ENCODE results near the gene DIPK1B.

DNA sequence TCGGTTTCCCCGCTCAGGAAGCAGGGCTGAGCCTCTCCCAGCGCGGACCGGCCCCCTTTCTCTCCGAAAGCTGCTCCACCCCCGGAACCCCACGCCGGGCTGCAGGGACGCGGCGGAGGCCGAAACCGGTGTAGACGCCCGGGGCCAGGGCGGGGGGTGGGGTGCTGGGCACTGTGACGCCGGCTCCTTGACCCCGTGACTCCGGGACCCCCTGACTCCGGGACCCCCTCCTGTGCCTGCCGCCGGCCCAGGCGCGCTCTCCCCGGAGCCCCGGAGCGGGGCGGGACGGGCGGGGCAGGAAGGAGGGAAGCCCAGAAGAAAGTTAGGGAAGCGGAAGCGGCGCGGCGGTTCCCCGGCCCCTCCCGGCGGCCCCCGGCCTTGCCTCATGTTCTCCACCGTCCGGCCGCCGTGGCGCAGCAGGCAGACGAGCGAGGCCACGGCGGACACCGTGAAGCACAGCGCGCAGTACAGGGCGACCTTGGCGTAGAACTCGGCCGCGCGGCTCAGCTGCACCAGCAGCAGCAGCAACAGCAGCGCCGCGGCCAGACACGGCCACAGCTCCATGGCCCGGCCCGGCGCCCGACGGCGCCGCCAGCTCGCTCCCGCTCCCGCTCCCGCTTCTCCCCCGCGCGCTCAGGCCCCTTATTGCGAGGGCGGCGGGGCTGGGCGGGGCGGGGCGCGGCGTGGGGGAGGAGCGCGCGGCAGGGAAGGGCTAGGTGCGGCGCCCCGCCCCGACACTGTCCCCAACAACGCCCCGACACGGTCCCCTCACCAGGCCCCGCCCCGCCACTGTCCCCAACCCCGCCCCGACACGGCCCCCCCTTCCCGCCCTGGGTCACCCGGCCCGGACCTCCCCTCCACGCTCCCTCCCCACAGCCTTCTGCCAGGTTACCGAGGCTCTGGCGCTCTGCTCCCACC is 25.3 kb upstream of the DIPK1B start, which contains the start of gene AGPAT2:
- TF ChIP-seq, protein P1, sequence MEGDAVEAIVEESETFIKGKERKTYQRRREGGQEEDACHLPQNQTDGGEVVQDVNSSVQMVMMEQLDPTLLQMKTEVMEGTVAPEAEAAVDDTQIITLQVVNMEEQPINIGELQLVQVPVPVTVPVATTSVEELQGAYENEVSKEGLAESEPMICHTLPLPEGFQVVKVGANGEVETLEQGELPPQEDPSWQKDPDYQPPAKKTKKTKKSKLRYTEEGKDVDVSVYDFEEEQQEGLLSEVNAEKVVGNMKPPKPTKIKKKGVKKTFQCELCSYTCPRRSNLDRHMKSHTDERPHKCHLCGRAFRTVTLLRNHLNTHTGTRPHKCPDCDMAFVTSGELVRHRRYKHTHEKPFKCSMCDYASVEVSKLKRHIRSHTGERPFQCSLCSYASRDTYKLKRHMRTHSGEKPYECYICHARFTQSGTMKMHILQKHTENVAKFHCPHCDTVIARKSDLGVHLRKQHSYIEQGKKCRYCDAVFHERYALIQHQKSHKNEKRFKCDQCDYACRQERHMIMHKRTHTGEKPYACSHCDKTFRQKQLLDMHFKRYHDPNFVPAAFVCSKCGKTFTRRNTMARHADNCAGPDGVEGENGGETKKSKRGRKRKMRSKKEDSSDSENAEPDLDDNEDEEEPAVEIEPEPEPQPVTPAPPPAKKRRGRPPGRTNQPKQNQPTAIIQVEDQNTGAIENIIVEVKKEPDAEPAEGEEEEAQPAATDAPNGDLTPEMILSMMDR (IDR thresholded peaks at IDR 0.05), result no peak
- TF ChIP-seq POLR2A (IDR thresholded peaks at IDR 0.05), result no peak
